GM12892 (cell line): Measurements from ENCODE around the gene CGB7.
A peak's percentile ranks its signal among the peaks of the same experiment; 100 is the strongest.
"Not testable (repeated sequence)": the region's sequence is repeated elsewhere in the genome, so short reads cannot be mapped to it uniquely, and the experiment has no call there.

Source experiments
- DNase-seq: peaks from one replicate; pipeline ENCODE4 v3.0.0; 2011; ENCODE audit not compliant: insufficient read length
- FAIRE-seq: peaks from 2 replicates; lab custom pipeline; 2011; peaks lifted over from hg19 to GRCh38; lab: Jason Lieb, UNC
- POLR2A ChIP-seq: IDR thresholded peaks from 2 replicates; pipeline ENCODE4 v1.6.1; 2011; ENCODE audit warnings: low read depth, low read length, control low read depth
- POLR2AphosphoS5 ChIP-seq: IDR thresholded peaks from 2 replicates; pipeline ENCODE4 v1.6.1; 2011; ENCODE audit warnings: low read depth, low read length, control low read depth
- TAF1 ChIP-seq: IDR thresholded peaks from 2 replicates; pipeline ENCODE4 v1.6.1; 2011; ENCODE audit warnings: low read depth, mild to moderate bottlenecking, control low read depth, low read length, borderline replicate concordance

The CGB7 gene

GRCh38 chr19:49056101-49056901 is 1.2 kb downstream of the CGB7 start:
- peak; percentile 84 for DNase-seq
- TF ChIP-seq TAF1 (no peak), POLR2AphosphoS5 (no peak), POLR2A (no peak)
- peak; percentile 70 for FAIRE-seq

- DNase-seq, FAIRE-seq: not testable (repeated sequence)
Observed at GRCh38 chr19:49050376-49051033, 7.0 kb downstream of the CGB7 start.

- not testable (repeated sequence) for FAIRE-seq, DNase-seq
Observed at GRCh38 chr19:49049834-49050233, 7.7 kb downstream of the CGB7 start.

GRCh38 chr19:49049011-49049410 is 8.5 kb downstream of the CGB7 start, which contains the start of gene CGB8:
Gene CGB8 (minus strand): TSS chr19:49049111. CDS start chr19:49048739, 372 bp downstream.
- not testable (repeated sequence) for DNase-seq, FAIRE-seq

GRCh38 chr19:49043548-49043947 is 14.0 kb downstream of the CGB7 start, which contains the start of gene CGB5:
Gene CGB5 (plus strand): TSS chr19:49043848. CDS start chr19:49044210, 362 bp downstream.
- not testable (repeated sequence) for DNase-seq, FAIRE-seq

- not testable (repeated sequence) for DNase-seq, FAIRE-seq
Observed at GRCh38 chr19:49042666-49043065, 14.9 kb downstream of the CGB7 start.

- DNase-seq (no peak), FAIRE-seq (no peak)
- TF ChIP-seq POLR2A (no peak), POLR2AphosphoS5 (no peak), TAF1 (no peak)
Observed at GRCh38 chr19:49042177-49042576, 15.4 kb downstream of the CGB7 start.

- FAIRE-seq: not testable (repeated sequence)
Observed at GRCh38 chr19:49039736-49040135, 17.8 kb downstream of the CGB7 start.

GRCh38 chr19:49038557-49039276 is 18.8 kb downstream of the CGB7 start:
- DNase-seq, FAIRE-seq: not testable (repeated sequence)

More at GRCh38 chr19:49039736-49040135, 17.8 kb downstream of the CGB7 start:
- not testable (repeated sequence) for DNase-seq

- DNase-seq, FAIRE-seq: not testable (repeated sequence)
Observed at GRCh38 chr19:49038111-49038510, 19.4 kb downstream of the CGB7 start.

- FAIRE-seq, DNase-seq: not testable (repeated sequence)
Observed at GRCh38 chr19:49036815-49037214, 20.7 kb downstream of the CGB7 start, which contains the start of gene CGB1. Gene CGB1 (minus strand): TSS chr19:49036895. CDS start chr19:49036711, 184 bp downstream.

- FAIRE-seq, DNase-seq: not testable (repeated sequence)
Observed at GRCh38 chr19:49031642-49032301, 25.8 kb downstream of the CGB7 start, which contains the start of gene CGB2. Gene CGB2 (plus strand): TSS chr19:49031890. CDS start chr19:49032096, 206 bp downstream.

- DNase-seq, FAIRE-seq: not testable (repeated sequence)
Observed at GRCh38 chr19:49030323-49030722, 27.2 kb downstream of the CGB7 start.

GRCh38 chr19:49029749-49030148 is 27.8 kb downstream of the CGB7 start:
- DNase-seq, FAIRE-seq: not testable (repeated sequence)

GRCh38 chr19:49028686-49029085 is 28.9 kb downstream of the CGB7 start:
- FAIRE-seq, DNase-seq: not testable (repeated sequence)

GRCh38 chr19:49025599-49025998 is 31.9 kb downstream of the CGB7 start:
- FAIRE-seq, DNase-seq: not testable (repeated sequence)

GRCh38 chr19:49025088-49025487 is 32.5 kb downstream of the CGB7 start:
- not testable (repeated sequence) for FAIRE-seq

GRCh38 chr19:49024233-49024632 is 33.3 kb downstream of the CGB7 start, which contains the start of gene CGB3:
Gene CGB3 (minus strand): TSS chr19:49024333. CDS start chr19:49023971, 362 bp downstream.
- FAIRE-seq, DNase-seq: not testable (repeated sequence)

More at GRCh38 chr19:49025088-49025487, 32.5 kb downstream of the CGB7 start:
- not testable (repeated sequence) for DNase-seq
